Mesendoderm (in vitro differentiated cells): ENCODE data around the gene IQGAP3.

Source experiments
- DNase-seq: peaks from one replicate; pipeline ENCODE4 v3.0.0; 2013
- H2AK5ac ChIP-seq: 2 replicates; pipeline ENCODE4 v1.6.1; 2013; ENCODE audit warnings: low read length, inconsistent platforms
- H2BK120ac ChIP-seq: 2 replicates; pipeline ENCODE4 v1.6.1; 2013; ENCODE audit warnings: low read depth, mild to moderate bottlenecking, low read length, moderate library complexity, mixed read lengths
- H2BK15ac ChIP-seq: replicated peaks from 2 replicates; pipeline ENCODE4 v1.6.1; 2013; ENCODE audit warnings: low read depth, mild to moderate bottlenecking, moderate library complexity
- H2BK5ac ChIP-seq: 2 replicates; pipeline ENCODE4 v1.6.1; 2013; ENCODE audit warnings: low read length, inconsistent platforms
- H3K18ac ChIP-seq: 2 replicates; pipeline ENCODE4 v1.6.1; 2013; ENCODE audit warnings: mild to moderate bottlenecking, low read length, mixed read lengths
- H3K23ac ChIP-seq: one replicate; pipeline ENCODE4 v1.6.1; 2013; ENCODE audit warnings: low read length
- H3K27ac ChIP-seq: 2 replicates; pipeline ENCODE4 v1.5.1; 2013; ENCODE audit warnings: low read depth, mild to moderate bottlenecking, inconsistent platforms, low read length, moderate library complexity
- H3K27me3 ChIP-seq: 2 replicates; pipeline ENCODE4 v1.6.1; 2013; ENCODE audit warnings: low read length, control low read depth, mild to moderate bottlenecking, inconsistent platforms; ENCODE audit not compliant: insufficient read depth, poor library complexity
- H3K36me3 ChIP-seq: 2 replicates; pipeline ENCODE4 v1.6.1; 2013; ENCODE audit warnings: low read length, inconsistent platforms; ENCODE audit not compliant: control insufficient read depth, insufficient read depth
- H3K4ac ChIP-seq: one replicate; pipeline ENCODE4 v1.6.1; 2013; ENCODE audit warnings: low read depth, mild to moderate bottlenecking, low read length, moderate library complexity
- H3K4me1 ChIP-seq: 2 replicates; pipeline ENCODE4 v1.6.1; 2013; ENCODE audit warnings: low read depth, low read length, inconsistent platforms; ENCODE audit not compliant: control insufficient read depth
- H3K4me2 ChIP-seq: 2 replicates; pipeline ENCODE4 v1.6.1; 2013; ENCODE audit warnings: low read length
- H3K4me3 ChIP-seq: 2 replicates; pipeline ENCODE4 v1.5.1; 2013; ENCODE audit warnings: mild to moderate bottlenecking, low read length
- H3K56ac ChIP-seq: one replicate; pipeline ENCODE4 v1.6.1; 2013; ENCODE audit warnings: low read length
- H3K79me1 ChIP-seq: 2 replicates; pipeline ENCODE4 v1.6.1; 2013; ENCODE audit warnings: low read length, inconsistent platforms
- H3K79me2 ChIP-seq: 2 replicates; pipeline ENCODE4 v1.6.1; 2013; ENCODE audit warnings: mild to moderate bottlenecking, low read length; ENCODE audit not compliant: control insufficient read depth, insufficient read depth
- H3K9ac ChIP-seq: 2 replicates; pipeline ENCODE4 v1.6.1; 2013; ENCODE audit warnings: low read length, inconsistent platforms
- H4K5ac ChIP-seq: one replicate; pipeline ENCODE4 v1.6.1; 2013; ENCODE audit warnings: low read length
- H4K8ac ChIP-seq: one replicate; pipeline ENCODE4 v1.6.1; 2013; ENCODE audit warnings: low read depth, mild to moderate bottlenecking, control low read depth, low read length, moderate library complexity
- WGBS: extraction: QIAGEN DNeasy Blood & Tissue Kit; methylation state at CpG from one replicate; pipeline ENCODE4 v1.1.7; 2013; ENCODE audit warnings: low lambda C conversion rate, missing lambda C conversion rate; ENCODE audit not compliant: insufficient coverage; ENCODE audit errors: extremely low coverage; 5-methylcytosine and 5-hydroxymethylcytosine counted together

The IQGAP3 gene

DNA sequence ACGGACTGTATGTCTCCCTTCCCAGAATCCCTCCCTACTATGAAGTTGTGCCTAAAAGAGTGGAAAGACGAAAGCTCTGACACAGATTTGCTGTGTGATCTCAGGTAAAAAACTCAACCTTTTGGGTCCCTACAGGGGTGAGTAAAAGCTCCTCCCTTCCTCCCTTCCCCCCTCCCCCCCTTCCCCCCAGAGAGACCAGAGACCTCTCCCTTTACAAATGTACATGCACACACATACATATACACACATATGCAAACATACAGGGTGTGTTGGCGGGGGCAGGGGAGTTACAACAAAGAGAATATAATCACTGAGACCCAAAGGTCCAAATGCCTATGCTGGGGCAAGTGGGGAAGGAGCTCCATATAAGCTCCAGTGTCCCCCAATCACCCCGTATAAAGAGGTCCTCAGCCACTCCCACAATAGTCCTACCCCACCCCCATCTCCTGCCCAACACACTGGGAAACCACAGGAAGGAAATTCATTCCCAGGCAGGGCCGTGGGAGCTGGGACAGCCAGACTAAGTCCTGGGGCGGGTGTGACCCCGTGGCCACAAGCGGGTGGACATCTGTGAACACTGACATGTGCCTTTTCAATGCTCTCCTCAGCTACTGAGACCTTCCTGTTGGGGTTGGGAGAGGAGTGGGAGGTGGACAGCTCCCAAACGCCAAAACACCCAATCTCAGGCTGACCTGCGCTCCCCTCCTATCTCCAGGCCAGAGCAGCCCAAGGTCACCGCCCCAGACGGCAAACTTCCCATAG is 73.8 kb downstream of the IQGAP3 start:
- Histone ChIP-seq H3K9ac (peak overlapping the region; percentile 62), H3K4ac (no peak overlapping the region), H3K4me1 (peaks cover 20% of the 10 kb centered on the region), H3K4me2 (peak overlapping the region; percentile 95), H4K8ac (no peak overlapping the region), H3K27me3 (no peaks in the 10 kb centered on the region), H3K79me1 (peaks cover 27% of the 10 kb centered on the region), H3K23ac (no peak overlapping the region), H3K36me3 (no peaks in the 10 kb centered on the region), H2BK120ac (no peak overlapping the region), H4K5ac (no peak overlapping the region), H2AK5ac (peak overlapping the region; percentile 72), H2BK5ac (no peak overlapping the region), H2BK15ac (no peak overlapping the region), H3K4me3 (peak overlapping the region; percentile 55), H3K56ac (peak overlapping the region; percentile 77), H3K18ac (no peak overlapping the region), H3K27ac (no peak overlapping the region), H3K79me2 (peaks cover 38% of the 10 kb centered on the region)
- peak; percentile 55 for DNase-seq
- no CpG with 5 or more reads among the region's 12 CpGs for WGBS

DNA sequence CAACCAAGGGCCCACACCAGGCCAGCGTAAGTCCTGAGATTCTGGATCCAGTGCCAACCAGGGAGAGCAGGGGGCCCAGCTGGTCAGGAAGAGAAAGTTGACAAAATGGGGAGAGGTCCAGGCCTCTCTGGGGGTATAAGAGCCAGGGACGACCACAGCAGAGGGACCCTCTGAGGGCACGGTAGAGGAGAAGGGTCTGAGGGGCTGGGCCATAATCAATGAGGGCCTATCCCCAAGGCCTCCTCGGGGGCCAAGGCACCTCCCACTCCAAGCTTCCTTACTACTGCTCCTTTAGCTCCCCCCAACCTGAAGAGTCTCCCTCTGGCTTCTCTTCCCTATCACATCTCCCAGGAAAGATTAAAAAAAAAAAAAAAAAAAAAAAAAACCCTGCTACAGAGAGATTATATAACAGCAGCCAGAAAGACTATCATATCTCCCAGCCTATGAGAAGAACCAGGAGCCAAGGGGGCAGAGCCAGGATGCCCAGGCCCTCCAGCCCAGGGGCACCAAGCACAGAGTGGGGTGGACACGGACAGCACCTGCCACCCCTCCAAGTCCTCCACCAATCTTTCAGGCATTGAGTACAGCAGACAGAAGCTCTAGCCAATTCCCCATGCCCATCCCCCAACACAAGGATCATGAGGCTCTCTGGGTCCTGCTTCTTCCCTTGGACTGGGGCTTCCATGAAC is 74.5 kb downstream of the IQGAP3 start:
- no peak overlapping the region for H3K4me3 ChIP-seq
- H3K9ac ChIP-seq: peak overlapping the region; percentile 45
- H2BK15ac ChIP-seq: no peak overlapping the region
- peaks cover 40% of the 10 kb centered on the region for H3K79me2 ChIP-seq
- no peak overlapping the region for H3K4me2 ChIP-seq
- no peak overlapping the region for H2BK5ac ChIP-seq
- peaks cover 30% of the 10 kb centered on the region for H3K79me1 ChIP-seq
- peak overlapping the region; percentile 54 for H3K56ac ChIP-seq
- no peak overlapping the region for H4K5ac ChIP-seq
- H3K4ac ChIP-seq: no peak overlapping the region
- H2BK120ac ChIP-seq: no peak overlapping the region
- no peak overlapping the region for H3K18ac ChIP-seq
- no peak overlapping the region for H3K27ac ChIP-seq
- H4K8ac ChIP-seq: no peak overlapping the region
- no CpG with 5 or more reads among the region's 5 CpGs for WGBS
- H3K27me3 ChIP-seq: no peaks in the 10 kb centered on the region
- peak overlapping the region; percentile 72 for H2AK5ac ChIP-seq
- no peak overlapping the region for H3K23ac ChIP-seq
- no peak for DNase-seq
- H3K36me3 ChIP-seq: no peaks in the 10 kb centered on the region
- peaks cover 21% of the 10 kb centered on the region for H3K4me1 ChIP-seq

DNA sequence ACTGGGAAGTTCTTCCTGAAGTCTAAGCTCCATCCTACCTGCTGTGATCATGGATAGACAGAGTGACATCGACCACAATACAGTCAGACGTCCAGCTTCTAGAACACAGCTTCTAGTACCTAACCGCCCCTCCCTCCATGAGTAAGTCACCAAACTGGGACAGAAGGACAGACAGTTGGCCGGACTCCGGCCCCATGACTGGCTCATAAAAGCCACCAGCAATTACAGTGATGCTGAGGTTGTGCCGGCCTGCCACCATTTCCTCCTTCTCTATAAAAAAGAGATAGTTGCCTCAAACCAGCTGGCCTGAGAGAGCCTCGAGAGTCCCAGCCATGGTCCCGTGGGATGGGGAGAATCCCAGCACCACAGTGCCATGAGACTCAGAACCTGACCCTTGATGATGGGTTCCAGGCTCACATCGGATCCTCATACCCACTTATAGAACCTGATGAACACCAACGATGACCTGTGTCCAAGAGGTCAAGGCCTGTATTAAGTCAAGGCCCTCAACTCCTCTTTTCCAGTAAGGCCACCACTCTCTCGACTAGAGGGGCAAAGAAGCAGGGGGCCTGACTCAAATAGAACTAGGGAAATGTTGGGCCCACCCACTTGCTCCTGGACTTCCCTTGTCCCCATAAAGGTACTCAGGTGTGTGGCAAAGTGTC is 75.2 kb downstream of the IQGAP3 start:
- Histone ChIP-seq H3K4ac (no peak overlapping the region), H3K36me3 (no peaks in the 10 kb centered on the region), H3K4me3 (no peak overlapping the region), H4K8ac (no peak overlapping the region), H4K5ac (no peak overlapping the region), H3K4me2 (no peak overlapping the region), H2BK15ac (no peak overlapping the region), H3K18ac (no peak overlapping the region), H2AK5ac (no peak overlapping the region), H2BK120ac (no peak overlapping the region), H3K79me1 (peaks cover 32% of the 10 kb centered on the region), H3K27me3 (no peaks in the 10 kb centered on the region), H3K4me1 (peaks cover 18% of the 10 kb centered on the region), H2BK5ac (no peak overlapping the region), H3K27ac (no peak overlapping the region), H3K23ac (no peak overlapping the region), H3K56ac (no peak overlapping the region), H3K9ac (no peak overlapping the region), H3K79me2 (peaks cover 40% of the 10 kb centered on the region)
- WGBS: no CpG with 5 or more reads among the region's 11 CpGs
- no peak for DNase-seq

DNA sequence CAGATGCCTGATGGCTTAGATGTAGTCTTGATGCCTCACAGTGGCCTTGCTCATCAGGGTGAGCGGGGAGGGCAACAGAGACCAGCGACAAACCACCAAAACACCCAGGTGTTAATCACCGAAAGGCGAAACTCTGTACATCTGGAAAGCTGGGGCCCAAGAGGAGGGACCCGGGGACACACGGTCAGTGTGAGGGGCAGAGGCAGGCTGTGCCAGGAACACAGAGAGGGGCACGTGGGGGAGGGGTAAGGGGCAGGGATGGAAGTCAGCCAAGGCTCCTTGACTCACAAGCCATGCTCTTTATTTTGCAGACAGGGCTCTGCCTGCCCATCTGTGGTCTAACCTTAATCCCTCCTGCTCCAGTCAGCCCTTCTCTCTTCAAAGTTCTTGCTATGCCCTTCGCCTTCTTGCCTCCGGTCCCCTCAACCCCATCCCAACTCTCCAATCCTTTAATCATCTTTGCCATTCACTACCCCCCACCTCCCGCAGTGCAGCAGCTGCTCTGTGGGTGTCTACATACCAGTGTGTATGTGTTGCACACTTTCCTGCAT is 76.1 kb downstream of the IQGAP3 start:
- H2BK5ac ChIP-seq: no peak overlapping the region
- no peak for DNase-seq
- H3K79me1 ChIP-seq: peaks cover 32% of the 10 kb centered on the region
- H3K9ac ChIP-seq: no peak overlapping the region
- peaks cover 40% of the 10 kb centered on the region for H3K79me2 ChIP-seq
- peak overlapping the region; percentile 43 for H3K56ac ChIP-seq
- H3K4me1 ChIP-seq: peaks cover 16% of the 10 kb centered on the region
- H3K4me2 ChIP-seq: no peak overlapping the region
- H3K27ac ChIP-seq: no peak overlapping the region
- no peaks in the 10 kb centered on the region for H3K27me3 ChIP-seq
- H3K4me3 ChIP-seq: no peak overlapping the region
- WGBS: no CpG with 5 or more reads among the region's 10 CpGs
- no peak overlapping the region for H4K8ac ChIP-seq
- no peak overlapping the region for H3K18ac ChIP-seq
- H3K36me3 ChIP-seq: no peaks in the 10 kb centered on the region
- no peak overlapping the region for H2BK15ac ChIP-seq
- H2AK5ac ChIP-seq: no peak overlapping the region
- no peak overlapping the region for H3K4ac ChIP-seq
- H3K23ac ChIP-seq: peak overlapping the region; percentile 48
- H4K5ac ChIP-seq: no peak overlapping the region
- no peak overlapping the region for H2BK120ac ChIP-seq

DNA sequence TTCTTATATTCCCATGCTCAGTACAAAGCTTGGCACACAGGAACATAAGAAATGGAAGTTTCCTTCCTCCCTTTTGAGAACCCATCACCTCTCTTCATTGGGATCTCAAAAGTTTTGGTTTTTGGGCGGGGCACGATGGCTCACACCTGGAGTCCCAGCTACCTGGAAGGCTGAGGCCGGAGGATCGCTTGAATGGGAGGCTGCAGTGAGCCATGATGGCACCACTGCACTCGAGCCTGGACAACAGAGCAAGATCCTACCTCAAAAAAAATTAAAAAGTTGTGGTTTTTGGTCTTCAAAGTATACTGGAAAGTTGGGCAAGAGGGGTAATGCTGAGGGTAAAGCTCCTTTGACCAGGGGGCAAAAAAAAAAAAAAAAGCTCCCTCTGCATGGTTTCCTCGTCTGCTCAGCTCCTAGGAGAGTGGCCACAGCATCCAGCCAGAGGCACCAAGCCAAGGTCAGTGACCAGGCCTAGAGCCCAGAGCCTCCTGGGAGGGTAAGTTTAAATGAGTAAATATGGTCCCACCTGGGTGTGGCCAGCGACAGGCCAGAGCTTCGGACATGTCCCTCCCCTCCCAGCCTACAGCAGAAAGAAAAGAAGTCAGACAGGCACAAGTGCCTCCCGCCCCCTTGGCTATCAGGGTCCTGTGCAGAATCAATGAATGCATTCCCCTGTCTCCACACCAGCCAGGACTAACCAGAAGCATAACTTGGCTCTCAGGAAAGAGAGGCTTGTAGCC is 76.8 kb downstream of the IQGAP3 start:
- no peak overlapping the region for H3K23ac ChIP-seq
- no peak overlapping the region for H3K27ac ChIP-seq
- H3K79me1 ChIP-seq: peaks cover 34% of the 10 kb centered on the region
- H2AK5ac ChIP-seq: no peak overlapping the region
- H3K9ac ChIP-seq: no peak overlapping the region
- H2BK5ac ChIP-seq: no peak overlapping the region
- no peak overlapping the region for H3K4me3 ChIP-seq
- H3K36me3 ChIP-seq: no peaks in the 10 kb centered on the region
- H3K4me1 ChIP-seq: peaks cover 23% of the 10 kb centered on the region
- H3K18ac ChIP-seq: no peak overlapping the region
- H3K27me3 ChIP-seq: no peaks in the 10 kb centered on the region
- no peak overlapping the region for H3K4ac ChIP-seq
- H2BK15ac ChIP-seq: no peak overlapping the region
- no CpG with 5 or more reads among the region's 9 CpGs for WGBS
- peak overlapping the region; percentile 43 for H3K56ac ChIP-seq
- H4K8ac ChIP-seq: no peak overlapping the region
- H3K79me2 ChIP-seq: peaks cover 40% of the 10 kb centered on the region
- no peak overlapping the region for H2BK120ac ChIP-seq
- no peak overlapping the region for H3K4me2 ChIP-seq
- no peak for DNase-seq
- no peak overlapping the region for H4K5ac ChIP-seq
